COLO668 (cell line): ENCODE data around the gene CAVIN1.
"Not testable (repeated sequence)": the region's sequence is repeated elsewhere in the genome, so short reads cannot be mapped to it uniquely, and the experiment has no call there.

Experiments
- DNase-seq: peaks from one replicate; lab custom pipeline; 2025; ENCODE audit not compliant: unreplicated experiment; lab: John Stamatoyannopoulos, UW

CAVIN1 gene

DNA sequence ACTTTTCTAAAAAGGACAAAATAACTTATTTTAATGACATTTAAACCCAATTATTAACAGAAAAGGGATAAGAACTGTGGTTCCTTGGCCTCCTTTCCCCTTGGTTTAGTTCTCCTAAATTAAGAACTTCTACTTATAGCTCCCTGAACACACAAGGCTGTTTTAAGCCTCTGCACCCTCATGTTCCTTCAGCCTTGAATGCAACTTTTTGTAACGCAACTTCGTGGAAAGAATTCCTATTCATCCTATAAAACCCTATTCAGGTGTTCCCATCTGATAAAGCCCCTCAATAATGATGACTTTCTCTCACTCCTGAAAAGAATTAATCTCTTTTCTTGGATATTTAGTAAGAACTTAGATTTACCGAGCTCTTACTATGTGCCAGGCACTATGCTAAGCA, 41.2 kb downstream of the CAVIN1 start:
- no peak for DNase-seq

DNA sequence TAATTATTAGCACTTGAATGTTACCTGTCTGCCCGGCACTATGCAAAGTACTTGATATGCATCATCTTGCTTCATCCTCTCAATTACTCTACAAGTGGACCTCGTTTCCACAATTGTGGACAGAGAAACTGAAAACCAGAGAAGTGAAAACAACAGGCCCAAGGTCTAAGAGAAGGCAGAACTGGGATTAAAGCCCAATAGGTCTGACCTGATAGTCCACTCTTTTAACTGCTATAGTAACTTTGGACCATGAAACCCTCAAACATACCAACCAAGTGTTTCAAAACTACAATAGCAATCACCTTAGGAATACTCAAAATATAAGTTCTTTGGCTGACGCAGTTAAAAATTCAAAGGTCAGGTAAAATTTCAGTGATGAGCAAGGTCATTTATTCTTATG, 42.1 kb downstream of the CAVIN1 start:
- no peak for DNase-seq

DNA sequence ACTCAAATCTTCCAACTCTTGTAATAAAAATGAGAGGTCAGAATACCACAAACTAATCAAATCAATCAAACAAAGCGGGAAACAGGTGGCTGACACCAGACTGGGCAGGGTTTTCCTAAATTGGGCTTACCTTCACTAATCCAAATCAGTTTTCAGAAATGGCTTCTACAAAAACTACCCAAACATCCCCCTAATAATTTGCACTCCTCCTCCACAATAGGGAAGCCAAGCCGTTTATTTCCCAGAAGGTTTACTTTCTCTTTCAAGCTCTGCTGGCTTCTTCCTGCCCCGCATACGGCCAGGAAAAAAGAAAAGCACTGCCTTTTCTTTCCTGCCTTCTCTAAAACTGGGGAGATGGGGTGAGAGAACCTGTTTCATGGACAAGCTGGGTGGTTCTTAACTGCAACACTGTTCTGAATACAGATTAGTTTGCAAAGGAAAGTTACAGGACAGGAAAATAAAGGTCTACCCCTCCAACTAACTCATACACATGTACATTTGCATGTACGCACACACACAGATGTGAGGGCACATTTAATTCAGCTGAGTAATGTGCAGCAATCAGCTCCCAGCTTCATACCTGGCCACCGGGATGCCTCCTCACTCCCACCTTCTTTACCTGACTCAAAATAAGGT, 44.0 kb downstream of the CAVIN1 start:
- DNase-seq, result no peak

DNA sequence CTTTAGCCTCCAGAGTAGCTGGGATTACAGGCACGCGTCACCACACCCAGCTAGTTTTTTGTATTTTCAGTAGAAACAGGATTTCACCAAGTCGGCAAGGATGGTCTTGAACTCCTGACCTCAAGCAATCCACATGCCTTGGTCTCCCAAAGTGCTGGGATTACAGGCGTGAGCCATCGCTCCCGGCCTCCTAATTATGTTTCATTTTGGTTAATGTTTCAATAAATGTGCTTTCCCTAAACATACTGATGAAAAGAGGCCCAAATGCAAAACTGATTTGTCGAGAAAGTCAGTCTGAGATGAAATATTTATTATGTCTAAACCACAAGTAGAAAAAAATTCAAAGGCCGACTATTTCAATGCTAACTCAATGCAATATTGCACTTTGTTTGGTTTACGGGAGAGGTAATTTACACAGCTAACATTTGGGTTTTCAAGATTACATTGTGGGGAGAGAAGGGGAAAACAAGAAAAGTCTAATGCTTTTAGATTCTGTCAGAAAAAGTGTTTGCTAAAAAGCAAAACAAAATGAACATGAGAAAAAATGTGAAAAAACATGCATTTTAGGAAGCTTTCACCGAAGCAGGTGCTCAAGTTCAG, 44.6 kb downstream of the CAVIN1 start:
- DNase-seq, result no peak

DNA sequence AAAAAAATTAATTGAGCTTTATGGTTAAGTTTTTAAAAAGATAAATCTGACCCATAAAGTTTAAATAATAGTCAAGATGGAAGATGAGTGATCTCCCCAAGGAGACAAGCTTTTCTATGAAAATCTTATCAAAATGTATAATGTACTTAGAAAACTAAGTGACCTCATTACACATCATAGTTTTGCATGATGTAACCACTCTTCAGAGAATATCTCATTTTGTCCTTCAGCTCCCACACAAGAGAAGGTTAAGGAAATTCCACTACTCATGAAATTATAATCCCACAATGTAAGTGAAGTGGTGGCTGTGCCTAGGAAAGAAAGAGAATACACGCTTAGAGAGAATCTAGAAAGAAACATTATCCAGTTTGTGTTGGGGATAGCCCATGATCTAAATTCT, 49.2 kb downstream of the CAVIN1 start:
- DNase-seq, result no peak

DNA sequence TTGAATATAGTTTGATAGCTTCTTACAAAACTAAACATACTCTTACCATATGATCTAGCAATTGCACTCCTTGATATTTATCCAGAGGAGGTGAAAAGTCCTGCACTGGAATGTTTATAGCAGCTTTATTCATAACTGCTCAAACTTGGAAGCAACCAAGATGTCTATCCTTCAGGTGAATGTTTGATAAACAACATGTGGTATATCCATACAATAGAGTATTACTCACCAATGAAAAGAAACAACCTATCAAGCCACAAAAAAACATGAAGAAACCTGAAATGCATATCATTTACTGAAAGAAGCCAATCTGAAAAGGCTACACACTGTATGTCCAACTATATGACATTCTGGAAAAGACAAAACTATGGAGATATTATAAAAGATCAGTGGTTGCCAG, 50.9 kb downstream of the CAVIN1 start:
- DNase-seq, result no peak

DNA sequence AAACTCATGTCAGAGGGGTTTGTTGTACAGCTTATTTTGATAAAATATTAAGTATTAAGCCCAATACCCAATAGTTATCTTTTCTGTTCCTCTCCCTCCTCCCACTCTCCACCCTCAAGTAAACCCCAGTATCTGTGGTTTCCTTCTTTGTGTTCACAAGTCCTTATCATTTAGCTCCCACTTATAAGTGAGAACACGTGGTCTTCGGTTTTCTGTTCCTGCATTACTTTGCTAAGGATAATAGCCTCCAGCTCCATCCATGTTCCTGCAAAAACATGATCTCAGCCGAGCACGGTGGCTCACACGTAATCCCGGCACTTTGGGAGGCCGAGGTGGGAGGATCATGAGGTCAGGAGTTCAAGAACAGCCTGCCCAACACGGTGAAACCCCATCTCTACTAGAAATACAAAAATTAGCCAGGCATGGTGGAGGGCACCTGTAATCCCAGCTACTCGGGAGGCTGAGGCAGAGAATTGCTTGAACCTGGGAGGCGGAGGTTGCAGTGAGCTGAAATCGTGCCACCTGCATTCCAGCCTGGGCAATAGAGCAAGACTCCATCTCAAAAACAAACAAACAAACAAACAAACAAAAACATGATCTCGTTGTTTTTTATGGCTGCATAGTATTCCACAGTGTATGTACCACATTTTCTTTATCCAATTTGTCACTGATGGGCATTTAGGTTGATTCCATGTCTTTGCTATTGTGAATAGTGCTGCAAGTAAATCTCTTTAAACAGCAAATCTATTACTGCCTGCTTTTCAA, 54.1 kb downstream of the CAVIN1 start:
- DNase-seq, result not testable (repeated sequence)

DNA sequence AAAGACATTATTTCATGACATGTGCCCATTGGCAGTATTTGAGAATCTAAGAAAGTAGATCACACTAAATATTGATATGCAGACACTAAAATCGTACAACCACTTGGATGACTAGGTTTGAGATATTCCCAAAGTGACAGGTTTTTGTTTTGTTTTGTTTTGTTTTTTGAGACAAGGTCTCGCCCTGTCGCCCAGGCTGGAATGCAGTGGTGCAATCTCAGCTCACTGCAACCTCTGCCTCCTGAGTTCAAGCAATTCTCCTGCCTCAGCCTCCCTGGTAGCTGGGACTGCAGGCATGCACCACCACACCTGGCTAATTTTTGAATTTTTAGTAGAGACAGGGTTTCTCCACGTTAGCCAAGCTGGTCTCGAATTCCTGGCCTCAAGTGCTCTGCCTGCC, 54.7 kb downstream of the CAVIN1 start:
- DNase-seq, result not testable (repeated sequence)

DNA sequence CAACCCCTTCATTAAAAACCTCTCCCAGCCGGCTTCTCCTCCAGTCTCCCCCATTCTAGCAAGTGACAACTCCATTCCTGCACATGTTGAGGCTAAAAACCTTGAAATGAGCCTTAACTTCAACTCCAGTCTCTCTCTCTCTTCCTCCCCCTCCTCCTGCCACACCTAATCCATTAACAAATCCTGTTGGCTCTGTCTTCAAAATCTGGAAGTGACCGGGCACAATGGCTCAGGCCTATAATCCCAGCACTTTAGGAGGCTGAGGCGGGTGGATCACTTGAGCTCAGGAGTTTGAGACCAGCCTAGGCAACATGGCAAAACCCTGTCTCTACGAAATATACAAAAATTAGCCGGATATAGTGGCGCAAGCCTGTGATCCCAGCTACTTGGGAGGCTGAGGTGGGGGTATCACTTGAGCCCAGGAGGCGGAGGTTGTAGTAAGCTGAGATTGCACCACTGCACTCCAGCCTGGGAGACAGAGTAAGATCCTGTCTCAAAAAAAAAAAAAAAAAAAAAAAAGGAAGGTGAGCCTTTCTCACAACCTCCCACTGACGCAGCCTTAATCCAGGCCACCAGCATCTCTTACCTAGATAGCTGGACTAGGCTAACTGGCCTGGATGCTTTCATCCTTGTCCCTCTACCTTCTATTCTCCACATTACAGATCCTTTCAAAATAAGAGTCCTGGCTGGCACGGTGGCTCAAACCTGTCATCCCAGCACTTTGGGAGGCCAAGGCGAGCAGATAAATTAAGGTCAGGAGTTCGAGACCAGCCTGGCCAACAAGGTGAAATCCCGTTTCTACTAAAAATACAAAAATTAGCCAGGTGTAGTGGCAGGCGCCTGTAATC, 56.7 kb downstream of the CAVIN1 start:
- DNase-seq, result not testable (repeated sequence)

DNA sequence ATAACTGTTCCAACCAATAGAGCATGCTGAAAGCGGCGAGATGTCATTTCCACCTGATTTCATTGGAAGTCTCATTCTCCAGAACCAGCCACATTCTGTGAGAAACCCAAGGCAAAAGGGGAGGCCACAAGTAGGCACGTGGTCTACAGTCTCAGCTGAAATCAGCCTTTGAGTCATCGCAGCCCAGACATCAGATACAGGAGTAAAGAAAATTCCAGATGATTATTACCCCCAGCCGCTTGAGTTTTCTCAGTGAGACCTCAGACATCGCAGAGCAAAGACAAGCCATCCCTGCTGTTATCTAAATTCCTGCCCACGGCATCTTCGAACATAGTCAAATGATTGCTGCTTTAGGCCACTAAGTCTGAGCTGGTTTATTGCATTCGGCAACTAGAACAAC, 57.9 kb downstream of the CAVIN1 start:
- no peak for DNase-seq

DNA sequence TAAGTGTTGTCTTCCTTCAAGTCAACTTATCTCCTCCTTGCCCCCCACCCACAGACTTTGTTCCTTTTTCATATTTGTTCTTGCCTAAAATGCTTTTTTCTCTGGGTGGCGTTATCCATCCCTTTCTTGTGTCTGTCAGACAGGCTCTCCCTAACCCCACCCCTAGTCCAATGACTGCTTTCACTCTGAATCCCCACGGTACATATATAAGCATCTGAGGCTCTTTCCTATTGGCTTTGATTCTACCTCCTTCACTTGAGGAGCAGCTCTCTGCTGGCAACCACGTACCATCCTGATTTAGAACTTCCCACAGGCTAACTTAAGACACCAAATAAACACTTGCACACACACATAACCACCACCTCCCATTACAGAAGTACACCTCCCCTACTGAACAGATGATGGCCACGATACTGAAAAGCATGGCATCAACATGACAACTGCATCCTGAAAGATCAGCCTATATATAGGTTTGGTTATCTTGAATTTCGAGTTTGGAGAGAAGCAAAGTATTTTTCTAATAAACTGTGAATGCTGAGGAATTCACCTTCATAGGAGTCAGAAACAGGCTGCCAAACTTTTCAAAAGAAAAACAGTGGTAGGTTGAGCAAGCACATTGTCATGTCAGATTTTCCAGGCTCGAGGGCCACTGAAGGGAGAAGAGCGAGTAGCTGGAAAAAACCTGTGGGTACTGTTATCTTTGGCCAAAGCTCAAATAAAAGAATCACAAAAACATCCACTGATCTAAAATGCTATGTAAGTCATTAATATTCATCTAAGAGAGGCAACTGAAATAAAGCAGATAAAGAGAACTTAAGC, 59.1 kb downstream of the CAVIN1 start:
- no peak for DNase-seq

DNA sequence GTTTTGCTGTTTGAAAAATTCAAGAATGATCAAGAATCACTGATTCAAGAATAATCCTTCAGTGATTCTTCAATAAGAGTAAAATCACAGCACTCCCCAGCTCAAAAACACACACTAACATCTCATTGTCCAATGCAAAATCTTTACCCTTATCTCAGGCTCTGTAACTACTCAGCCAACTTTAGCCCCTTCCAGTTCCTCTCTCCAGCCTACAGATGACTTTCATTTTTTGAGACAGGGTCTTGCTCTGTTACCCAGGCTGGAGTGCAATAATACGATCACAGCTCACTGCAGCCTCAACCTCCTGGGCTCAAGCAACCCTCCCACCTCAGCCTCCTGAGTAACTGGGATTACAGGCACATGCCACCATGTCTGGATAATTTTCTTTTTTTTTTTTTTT, 59.8 kb downstream of the CAVIN1 start:
- no peak for DNase-seq

DNA sequence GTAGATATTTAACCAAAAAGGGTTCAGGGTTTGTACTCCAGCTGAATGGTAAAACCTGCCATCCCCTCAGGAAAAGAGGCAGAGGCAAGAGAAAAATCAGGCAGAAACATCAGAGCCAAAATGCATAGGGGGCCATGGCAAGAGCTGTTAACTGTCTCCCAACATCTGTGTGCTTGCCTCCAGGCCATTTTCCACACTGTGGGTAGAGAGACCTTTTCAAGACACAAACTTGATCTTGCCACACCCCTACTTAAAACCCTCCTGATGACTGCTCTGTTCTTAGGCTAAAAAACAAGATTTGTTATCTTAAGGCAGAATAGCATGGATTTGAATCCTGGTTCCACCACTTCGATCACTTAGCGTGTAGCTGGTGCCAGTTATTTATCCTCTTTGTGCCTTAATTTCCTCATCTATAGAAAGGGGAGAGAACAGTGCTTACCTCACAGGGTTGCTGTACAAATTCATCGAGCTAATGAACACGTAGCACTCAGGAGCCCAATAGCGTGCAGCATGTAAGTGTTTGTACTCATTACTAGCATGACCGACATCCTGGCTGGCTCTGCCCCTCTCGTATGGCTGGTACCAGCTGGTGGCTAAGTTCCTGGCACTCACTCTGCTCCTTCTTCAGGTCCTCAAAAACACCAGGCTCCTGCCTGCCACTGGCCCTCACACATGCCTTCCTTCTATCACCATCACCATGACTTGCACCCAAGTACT, 60.7 kb downstream of the CAVIN1 start:
- DNase-seq, result no peak

DNA sequence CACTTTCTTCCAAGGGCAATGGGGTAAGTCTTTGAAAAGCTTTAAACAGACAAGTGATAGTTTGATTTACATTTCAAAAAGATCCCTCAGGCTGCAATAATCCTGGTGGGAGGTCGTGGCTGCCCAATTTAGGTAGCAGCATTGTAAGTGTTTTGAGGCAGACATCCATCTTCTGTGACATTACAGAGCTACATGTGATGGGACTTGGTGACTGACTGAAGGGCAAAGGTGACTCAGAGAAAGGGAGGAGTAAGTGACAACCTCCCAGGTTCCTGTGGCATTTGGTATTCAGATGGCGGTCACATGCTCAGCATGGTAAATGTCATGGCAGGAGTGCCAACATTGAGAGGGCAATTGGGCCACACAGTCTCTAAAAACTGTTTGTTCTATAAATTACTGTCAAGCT, 61.3 kb downstream of the CAVIN1 start:
- no peak for DNase-seq

DNA sequence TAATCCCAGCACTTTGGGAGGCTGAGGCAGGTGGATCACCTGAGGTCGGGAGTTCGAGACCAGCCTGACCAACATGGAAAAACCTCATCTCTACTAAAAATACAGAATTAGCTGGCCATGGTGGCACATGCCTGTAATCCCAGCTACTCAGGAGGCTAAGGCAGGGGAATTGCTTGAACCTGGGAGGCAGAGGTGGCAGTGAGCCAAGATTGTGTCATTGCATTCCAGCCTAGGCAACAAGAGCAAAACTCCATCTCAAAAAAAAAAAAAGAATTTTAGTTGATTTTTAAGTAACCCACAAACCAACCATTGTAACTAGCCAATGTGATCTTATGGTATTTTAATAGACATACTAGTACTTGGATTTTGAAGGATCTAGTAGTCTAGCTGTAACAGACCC, 62.7 kb downstream of the CAVIN1 start:
- not testable (repeated sequence) for DNase-seq

DNA sequence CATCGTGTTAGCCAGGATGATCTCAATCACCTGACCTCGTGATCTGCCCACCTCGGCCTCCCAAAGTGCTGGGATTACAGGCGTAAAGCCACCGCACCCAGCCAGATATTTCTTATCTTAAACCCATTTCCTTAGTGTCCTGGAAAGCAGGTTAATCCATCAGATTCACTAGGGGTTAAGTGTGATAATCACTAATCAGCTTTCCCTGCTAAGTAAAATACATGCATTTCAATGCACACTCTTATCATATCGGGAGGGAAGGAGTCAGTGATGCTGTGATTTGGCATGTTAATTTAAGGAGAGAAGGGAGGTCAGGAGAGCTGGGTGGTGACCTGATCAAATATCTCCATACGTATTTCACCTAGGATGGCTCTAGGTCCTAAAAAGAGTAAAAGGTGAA, 63.9 kb downstream of the CAVIN1 start:
- no peak for DNase-seq

DNA sequence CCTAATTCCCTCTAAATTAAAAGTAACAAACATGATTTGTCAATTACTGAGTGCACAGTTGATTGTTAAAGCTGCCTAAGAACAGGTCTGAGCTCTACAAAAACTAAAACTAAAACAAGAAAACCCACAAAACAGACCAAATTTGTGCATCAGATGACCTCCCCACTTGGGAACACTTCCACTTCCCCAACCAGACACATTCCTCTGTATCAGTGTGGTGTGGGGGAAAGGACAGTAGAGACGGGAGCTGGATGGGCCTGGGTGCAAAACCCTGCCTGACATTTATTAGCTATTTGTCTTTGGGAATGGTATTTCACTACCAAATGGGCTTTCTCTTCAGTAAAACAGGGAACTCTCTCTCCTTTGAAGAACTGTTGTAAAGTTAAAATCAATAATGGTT, 64.6 kb downstream of the CAVIN1 start:
- no peak for DNase-seq

DNA sequence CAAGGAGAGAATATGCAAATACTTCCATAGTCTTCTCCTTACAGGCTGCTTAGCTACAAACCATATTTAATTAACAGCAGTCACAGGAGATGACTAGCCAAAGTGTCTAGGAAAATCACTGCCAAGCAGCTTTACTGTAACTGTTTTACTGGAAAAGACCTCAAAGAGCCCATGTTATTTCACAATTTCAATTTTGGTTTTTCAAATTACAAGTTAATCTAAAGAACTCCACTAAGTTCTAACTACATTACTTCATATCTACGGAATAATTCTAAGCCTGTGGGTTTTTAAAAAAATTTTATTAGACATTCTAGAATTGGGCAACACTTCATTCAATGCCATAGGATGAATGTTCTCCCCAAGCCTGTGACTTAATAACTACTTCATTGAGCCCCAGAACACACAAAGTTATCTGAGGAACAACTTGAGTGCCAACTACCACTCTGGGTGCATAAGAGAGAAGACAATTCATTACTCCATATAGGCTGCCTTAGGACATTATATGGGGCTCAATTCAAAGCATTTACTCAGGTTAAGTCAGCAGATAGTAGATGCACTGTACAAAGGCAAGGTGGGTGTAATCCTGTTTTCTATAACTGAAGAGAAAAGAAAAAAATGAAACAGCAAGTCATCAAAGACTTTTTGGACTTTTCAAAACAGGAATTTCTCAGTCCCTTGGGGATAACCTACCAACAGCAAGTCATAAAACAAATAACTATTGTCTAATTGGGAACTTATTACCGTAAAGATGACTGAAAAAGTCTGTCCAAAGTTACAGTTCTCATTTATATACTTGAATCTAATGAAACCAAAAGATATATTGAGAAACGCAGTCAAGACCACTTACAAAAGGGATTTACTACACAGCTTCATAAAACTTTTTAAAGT, 67.9 kb downstream of the CAVIN1 start:
- no peak for DNase-seq
